ENCODE results near the gene LHCGR. TPM values are rescaled to one million over a fixed set of nuclear protein-coding genes. Genes with fewer than 3 reads are reported as not detected.
A peak's percentile ranks its signal among the peaks of the same experiment; 100 is the strongest.

Gene LHCGR
- polyA plus RNA-seq, 1 donor from 2014 or later = not detected

DNA sequence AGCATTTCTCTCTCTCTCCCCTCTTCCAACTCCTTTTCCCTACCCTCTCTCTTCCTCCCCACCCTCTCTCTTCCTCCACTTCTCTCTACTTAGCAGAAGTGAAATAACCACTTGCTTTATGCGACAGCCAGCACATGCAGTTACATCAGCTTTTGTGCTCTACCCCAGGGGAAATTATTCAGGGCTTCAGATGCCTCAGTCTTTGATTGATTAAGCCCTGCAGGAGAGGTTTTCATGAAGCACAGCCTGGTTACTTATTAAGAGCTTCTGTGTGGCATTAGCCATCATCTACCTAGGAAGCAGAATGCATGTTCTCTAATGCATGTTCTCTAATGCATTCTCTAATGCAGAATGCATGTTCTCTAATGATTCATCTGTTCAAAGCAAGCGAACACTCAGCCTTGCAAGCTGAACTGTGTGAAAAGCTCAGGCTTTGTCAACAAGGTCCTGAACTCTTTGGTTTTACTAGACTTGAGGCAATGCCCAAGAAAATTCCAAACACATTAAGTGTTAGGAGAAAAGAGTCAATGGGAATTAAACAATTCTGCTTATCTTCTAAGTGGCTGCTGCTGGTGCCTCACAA, 56.1 kb downstream of the LHCGR start:
- no peaks in the 10 kb centered on the region for H3K79me2 ChIP-seq (replicated peaks; ENCODE audit: insufficient read depth, low read length)
- peak overlapping the region; percentile 43 for H2AFZ ChIP-seq (ENCODE audit: low read depth, low read length)
- peak overlapping the region; percentile 24 for H3K9ac ChIP-seq (ENCODE audit: low read length)
- H3K4me3 ChIP-seq (ENCODE audit: low read length) = peak overlapping the region; percentile 32
- H3K9me3 ChIP-seq (ENCODE audit: low read length) = no peaks in the 10 kb centered on the region
- TF ChIP-seq POLR2AphosphoS5 (IDR thresholded peaks at IDR 0.05) = peak; percentile 45
- TF ChIP-seq, protein P1, sequence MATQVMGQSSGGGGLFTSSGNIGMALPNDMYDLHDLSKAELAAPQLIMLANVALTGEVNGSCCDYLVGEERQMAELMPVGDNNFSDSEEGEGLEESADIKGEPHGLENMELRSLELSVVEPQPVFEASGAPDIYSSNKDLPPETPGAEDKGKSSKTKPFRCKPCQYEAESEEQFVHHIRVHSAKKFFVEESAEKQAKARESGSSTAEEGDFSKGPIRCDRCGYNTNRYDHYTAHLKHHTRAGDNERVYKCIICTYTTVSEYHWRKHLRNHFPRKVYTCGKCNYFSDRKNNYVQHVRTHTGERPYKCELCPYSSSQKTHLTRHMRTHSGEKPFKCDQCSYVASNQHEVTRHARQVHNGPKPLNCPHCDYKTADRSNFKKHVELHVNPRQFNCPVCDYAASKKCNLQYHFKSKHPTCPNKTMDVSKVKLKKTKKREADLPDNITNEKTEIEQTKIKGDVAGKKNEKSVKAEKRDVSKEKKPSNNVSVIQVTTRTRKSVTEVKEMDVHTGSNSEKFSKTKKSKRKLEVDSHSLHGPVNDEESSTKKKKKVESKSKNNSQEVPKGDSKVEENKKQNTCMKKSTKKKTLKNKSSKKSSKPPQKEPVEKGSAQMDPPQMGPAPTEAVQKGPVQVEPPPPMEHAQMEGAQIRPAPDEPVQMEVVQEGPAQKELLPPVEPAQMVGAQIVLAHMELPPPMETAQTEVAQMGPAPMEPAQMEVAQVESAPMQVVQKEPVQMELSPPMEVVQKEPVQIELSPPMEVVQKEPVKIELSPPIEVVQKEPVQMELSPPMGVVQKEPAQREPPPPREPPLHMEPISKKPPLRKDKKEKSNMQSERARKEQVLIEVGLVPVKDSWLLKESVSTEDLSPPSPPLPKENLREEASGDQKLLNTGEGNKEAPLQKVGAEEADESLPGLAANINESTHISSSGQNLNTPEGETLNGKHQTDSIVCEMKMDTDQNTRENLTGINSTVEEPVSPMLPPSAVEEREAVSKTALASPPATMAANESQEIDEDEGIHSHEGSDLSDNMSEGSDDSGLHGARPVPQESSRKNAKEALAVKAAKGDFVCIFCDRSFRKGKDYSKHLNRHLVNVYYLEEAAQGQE (IDR thresholded peaks at IDR 0.05; ENCODE audit: borderline replicate concordance) = peak; percentile 23
- TF ChIP-seq EZH2 (IDR thresholded peaks at IDR 0.05; ENCODE audit: borderline replicate concordance, insufficient read depth, low read length, poor library complexity, severe bottlenecking) = no peak
- no peak for TF ChIP-seq MXI1 (conservative IDR thresholded peaks at IDR 0.05; ENCODE audit: poor library complexity, severe bottlenecking)
- peak; percentile 32 for TF ChIP-seq RAD21 (conservative IDR thresholded peaks at IDR 0.05)
- TF ChIP-seq SMC3 (conservative IDR thresholded peaks at IDR 0.05; ENCODE audit: poor library complexity) = peak; percentile 20
- peak; percentile 76 for TF ChIP-seq EP300 (conservative IDR thresholded peaks at IDR 0.05; ENCODE audit: poor library complexity, severe bottlenecking)
- TF ChIP-seq TAF1 (IDR thresholded peaks at IDR 0.05; ENCODE audit: low read depth) = no peak
- TF ChIP-seq, protein P2, sequence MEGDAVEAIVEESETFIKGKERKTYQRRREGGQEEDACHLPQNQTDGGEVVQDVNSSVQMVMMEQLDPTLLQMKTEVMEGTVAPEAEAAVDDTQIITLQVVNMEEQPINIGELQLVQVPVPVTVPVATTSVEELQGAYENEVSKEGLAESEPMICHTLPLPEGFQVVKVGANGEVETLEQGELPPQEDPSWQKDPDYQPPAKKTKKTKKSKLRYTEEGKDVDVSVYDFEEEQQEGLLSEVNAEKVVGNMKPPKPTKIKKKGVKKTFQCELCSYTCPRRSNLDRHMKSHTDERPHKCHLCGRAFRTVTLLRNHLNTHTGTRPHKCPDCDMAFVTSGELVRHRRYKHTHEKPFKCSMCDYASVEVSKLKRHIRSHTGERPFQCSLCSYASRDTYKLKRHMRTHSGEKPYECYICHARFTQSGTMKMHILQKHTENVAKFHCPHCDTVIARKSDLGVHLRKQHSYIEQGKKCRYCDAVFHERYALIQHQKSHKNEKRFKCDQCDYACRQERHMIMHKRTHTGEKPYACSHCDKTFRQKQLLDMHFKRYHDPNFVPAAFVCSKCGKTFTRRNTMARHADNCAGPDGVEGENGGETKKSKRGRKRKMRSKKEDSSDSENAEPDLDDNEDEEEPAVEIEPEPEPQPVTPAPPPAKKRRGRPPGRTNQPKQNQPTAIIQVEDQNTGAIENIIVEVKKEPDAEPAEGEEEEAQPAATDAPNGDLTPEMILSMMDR (IDR thresholded peaks at IDR 0.05; ENCODE audit: poor library complexity, severe bottlenecking) = no peak
- H4K20me1 ChIP-seq (ENCODE audit: insufficient read depth) = no peaks in the 10 kb centered on the region
- no peaks in the 10 kb centered on the region for H3K9me2 ChIP-seq (ENCODE audit: insufficient read depth, low read length)
- H3K4me2 ChIP-seq (ENCODE audit: low read length) = peak overlapping the region; percentile 15
- H3K36me3 ChIP-seq (ENCODE audit: insufficient read depth, low read length) = no peaks in the 10 kb centered on the region
- peak overlapping the region; percentile 71 for H3K27ac ChIP-seq (ENCODE audit: low read length)
- H3K27me3 ChIP-seq (ENCODE audit: insufficient read depth, low read depth, low read length) = no peaks in the 10 kb centered on the region
- H3F3A ChIP-seq (ENCODE audit: insufficient read depth, low read length, poor library complexity, severe bottlenecking) = peaks cover 6% of the 10 kb centered on the region

DNA sequence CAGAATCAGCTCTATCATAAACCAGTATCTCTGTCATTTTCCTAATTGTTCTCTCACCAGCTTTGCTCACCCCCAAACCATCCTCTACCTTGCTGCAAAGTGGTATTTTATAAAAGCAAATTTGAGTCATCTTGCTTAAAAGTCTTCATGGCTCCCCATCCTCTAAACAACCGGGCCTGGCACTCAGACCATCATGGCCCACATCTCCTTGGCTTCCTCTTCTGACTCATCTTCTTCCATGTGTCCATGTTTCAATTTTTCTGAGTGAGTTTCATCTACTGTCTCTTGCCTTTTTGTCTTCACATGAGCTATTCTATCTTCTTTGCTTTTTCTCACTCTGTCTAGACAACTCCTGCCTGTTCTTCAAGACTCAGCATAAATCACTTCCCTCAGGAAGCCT, 58.6 kb downstream of the LHCGR start:
- Histone ChIP-seq H3K27me3 (ENCODE audit: insufficient read depth, low read depth, low read length) (no peaks in the 10 kb centered on the region), H3K9ac (ENCODE audit: low read length) (no peak overlapping the region), H3F3A (ENCODE audit: insufficient read depth, low read length, poor library complexity, severe bottlenecking) (peaks cover 6% of the 10 kb centered on the region), H3K4me2 (ENCODE audit: low read length) (no peak overlapping the region), H3K9me2 (ENCODE audit: insufficient read depth, low read length) (no peaks in the 10 kb centered on the region), H3K4me3 (ENCODE audit: low read length) (no peak overlapping the region), H2AFZ (ENCODE audit: low read depth, low read length) (no peak overlapping the region), H3K79me2 (replicated peaks; ENCODE audit: insufficient read depth, low read length) (no peaks in the 10 kb centered on the region), H4K20me1 (ENCODE audit: insufficient read depth) (no peaks in the 10 kb centered on the region), H3K36me3 (ENCODE audit: insufficient read depth, low read length) (no peaks in the 10 kb centered on the region), H3K27ac (ENCODE audit: low read length) (no peak overlapping the region), H3K9me3 (ENCODE audit: low read length) (no peaks in the 10 kb centered on the region)
- TF ChIP-seq TAF1 (IDR thresholded peaks at IDR 0.05; ENCODE audit: low read depth) (no peak), EP300 (conservative IDR thresholded peaks at IDR 0.05; ENCODE audit: poor library complexity, severe bottlenecking) (no peak), MXI1 (conservative IDR thresholded peaks at IDR 0.05; ENCODE audit: poor library complexity, severe bottlenecking) (no peak), RAD21 (conservative IDR thresholded peaks at IDR 0.05) (no peak), SMC3 (conservative IDR thresholded peaks at IDR 0.05; ENCODE audit: poor library complexity) (no peak), EZH2 (IDR thresholded peaks at IDR 0.05; ENCODE audit: borderline replicate concordance, insufficient read depth, low read length, poor library complexity, severe bottlenecking) (no peak), POLR2AphosphoS5 (IDR thresholded peaks at IDR 0.05) (no peak)
- TF ChIP-seq, protein P2 (IDR thresholded peaks at IDR 0.05; ENCODE audit: poor library complexity, severe bottlenecking) = no peak
- TF ChIP-seq, protein P1 (IDR thresholded peaks at IDR 0.05; ENCODE audit: borderline replicate concordance) = no peak

Data from neural cell (in vitro differentiated cells).